NCI-H2227 treated with DMSO at 0.1 percent for 48 hours (cell line): ENCODE data around the gene SLIT1.

Experiments used
- DNase-seq: peaks from one replicate; lab custom pipeline; 2025; lab: John Stamatoyannopoulos, UW

The SLIT1 gene

DNA sequence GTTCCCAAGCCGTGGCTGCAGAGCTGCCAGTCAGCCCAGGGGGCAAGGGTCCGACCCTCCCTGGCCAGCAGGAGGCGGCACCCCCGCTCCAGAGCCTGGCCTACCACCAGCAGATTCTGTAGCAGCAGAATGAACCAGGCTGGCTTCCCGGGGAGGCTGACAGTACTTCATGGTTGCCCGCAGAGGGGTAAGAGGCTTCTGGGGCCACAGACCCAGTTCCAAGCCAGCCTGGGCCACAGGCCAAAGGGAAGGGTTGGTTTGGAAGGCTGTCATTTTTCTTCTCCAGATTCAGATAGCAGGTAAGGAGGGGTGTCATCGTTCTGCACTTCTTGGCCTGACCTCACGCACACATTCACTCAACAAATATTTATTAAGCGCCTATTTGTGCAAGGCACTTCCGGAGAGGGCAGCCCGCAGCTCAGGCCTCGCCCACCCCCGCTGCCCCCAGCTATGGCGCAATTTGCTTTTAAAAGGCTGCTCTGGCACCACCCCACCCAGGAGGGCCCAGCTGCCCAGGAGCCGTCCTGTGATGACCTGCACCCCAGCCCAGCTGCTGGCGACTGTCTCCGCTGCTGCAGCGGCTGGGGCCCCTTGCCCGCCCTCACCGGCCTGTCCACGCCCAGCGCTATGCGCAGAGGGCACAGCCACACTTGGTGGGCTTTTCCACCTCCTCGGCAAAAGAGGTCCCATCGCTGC is 185.1 kb downstream of the SLIT1 start:
- no peak for DNase-seq

DNA sequence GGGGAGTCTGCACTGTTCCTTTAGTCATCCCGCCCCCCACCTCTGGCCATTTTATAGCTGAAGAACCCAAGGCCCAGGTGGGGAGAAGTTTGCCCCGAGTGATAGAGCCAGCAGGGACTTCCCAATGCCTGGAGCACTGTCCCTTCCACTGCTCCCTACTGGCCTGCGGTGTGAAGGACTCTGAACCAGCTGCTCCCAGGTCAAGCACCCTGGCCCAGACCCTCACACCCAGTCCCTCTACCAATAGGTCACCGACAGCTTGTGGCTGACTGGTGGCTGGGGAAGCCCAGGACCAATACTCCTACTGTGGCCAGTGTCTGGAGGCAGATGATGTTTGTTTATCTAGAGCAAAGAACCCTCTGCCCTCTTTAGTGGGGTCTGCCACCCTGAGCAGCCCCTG is 185.8 kb downstream of the SLIT1 start:
- DNase-seq, result no peak

DNA sequence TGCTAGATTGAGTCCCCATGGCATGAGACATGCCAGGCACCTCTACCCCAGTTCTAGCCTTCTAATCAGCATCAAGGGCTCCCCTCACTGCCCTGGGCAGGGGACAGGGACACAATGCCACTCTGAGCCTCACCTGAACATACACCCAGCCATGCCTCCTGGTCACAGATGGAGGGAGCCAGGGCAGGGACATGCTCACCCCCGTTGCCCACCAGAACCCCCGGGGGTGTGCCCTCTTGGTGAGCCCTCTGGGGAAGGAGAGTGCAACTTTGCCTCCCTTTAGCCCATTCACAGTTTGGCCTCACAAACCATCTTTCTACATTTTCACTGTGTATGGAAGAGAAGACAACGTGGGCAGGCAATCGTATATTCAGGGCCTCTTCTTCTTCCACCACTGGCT is 186.4 kb downstream of the SLIT1 start:
- no peak for DNase-seq

DNA sequence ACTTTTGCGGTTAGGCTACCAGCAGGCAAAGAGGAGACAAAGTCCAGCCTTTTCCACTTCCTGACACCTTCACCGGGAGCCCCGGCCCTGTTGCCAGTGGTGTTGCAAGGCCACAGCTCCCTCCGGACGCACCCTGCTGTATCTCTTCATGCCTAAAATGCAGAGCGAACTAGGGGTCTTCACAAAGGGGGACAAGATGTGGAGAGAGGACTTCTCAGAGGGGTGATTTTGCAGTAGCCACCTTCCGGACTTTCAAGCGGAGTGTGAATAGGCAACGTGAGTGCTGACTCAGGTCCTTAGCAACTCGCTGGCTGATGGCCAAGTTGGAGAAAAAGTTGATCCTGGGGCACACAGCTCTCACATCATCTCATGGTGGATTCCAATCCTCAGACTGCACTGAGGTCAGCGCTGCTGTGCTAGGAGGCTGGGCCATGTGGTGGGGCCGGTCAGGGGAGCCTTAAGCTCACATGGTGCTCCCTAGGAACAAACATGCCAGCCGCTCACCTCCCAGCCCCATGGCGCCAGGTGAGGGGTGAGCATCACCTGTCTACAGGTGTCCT is 187.3 kb downstream of the SLIT1 start:
- no peak for DNase-seq

DNA sequence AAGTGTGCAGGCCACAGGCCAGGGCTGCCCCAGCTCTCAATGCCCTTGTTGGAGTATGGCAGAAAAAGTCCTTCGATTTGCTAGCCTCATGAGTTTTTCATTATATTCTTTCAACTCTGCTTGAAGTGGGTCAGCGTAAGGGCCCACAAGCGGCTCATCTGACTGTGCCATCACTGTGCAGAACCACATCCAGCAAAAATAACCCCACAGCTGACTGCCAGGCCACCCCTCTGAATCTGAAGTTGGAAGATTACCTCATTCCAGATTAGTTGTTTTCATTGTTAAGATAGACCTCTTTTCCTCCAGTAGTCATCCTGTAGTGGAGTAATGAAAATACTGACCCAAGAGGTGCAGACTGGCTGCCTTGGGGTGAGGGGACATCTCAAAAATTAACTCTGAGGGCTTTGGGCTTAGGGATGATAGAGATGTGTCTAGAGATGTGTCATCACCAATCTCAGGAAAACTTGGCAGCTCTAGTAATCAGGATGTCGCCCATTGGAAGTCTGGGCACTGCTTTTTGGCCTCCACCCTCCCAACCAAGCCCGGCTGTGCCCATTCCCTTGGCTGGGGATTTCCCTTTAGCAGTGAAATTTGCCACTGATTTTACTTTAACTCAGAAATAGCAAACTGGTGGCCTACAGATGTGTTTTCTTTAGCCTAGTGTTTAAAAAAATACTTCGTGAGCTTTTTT is 189.3 kb downstream of the SLIT1 start:
- DNase-seq, result no peak

DNA sequence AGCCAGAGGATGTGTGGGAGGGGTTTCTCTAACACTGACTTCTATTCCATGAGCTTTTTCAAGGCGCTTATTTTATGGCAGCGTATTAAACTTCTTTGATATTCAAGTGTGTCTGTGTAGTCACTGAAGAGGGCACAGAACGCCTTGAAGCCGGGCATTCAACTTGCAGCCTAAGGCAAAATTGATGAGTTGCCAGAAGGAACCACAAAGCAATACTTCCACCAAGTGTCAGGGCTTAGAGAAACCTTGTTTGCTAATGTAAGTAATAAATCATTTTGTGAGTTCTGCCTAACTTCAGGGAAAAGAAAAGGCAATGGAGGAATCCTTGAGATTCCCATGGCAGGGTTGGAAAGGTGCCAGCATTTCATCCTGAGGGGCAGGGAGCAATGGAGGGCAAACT is 189.9 kb downstream of the SLIT1 start:
- DNase-seq, result no peak

DNA sequence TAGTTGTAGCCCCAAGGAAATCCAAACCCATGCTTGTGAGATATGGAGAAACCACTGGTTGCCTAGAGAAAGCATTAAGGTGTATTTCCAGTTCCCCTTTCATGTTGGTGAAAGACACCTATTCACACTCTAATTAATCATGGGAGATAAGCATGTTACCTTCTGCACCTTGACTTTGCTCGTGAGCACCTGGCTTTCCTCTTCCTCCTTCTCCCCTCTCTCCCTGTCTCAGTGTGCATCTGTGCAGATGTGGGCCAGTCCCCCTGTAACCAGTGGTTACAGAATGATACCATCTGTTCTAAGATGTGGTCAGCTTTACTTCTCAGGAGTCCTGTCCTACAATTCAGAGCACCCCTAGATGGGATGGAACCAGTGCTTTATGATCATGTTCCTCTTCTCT is 193.0 kb downstream of the SLIT1 start:
- DNase-seq, result no peak

DNA sequence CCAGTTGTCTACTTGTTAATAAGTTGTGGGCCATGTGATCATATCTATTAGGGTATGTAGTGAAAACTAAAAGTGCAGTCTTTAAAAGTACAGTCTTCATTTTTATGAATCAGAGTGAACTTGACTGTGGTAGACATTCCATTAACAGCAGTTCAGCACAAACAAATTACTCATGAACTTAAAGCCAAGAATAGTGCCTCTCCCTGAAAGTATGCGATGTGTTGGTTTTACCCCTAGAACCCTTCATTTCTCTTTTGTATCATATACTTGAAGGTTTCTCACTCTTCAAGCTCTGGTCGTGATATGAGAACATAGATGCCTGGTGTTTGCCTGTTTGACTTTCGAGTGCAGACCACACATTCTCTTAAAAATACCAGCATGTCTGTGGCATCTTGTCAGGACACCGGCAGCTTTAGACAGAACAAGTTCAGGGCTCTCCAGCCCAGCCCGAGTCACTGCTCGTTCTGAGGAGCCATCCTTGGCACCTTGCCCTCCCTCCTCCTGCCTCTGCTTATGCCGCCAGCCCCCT is 194.4 kb downstream of the SLIT1 start:
- no peak for DNase-seq

DNA sequence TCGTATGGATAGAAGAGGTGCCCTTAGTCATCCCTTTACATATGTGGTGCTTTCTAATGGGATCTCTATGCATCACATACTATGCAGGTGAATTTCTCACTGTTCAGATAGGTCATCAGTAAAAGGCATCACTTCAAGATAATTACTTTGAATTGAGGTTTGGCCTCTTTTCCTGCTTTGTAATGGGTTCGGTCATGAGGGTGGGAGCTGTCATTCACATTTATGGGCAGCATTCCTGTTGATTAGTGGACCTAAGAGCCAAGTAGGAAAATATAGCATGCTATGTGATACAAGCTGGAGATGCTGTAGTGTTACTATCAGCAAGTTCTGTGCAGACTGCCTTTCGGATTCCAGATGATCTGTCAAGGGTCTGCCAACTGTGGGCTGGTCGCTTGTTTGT is 197.3 kb downstream of the SLIT1 start:
- DNase-seq, result no peak

DNA sequence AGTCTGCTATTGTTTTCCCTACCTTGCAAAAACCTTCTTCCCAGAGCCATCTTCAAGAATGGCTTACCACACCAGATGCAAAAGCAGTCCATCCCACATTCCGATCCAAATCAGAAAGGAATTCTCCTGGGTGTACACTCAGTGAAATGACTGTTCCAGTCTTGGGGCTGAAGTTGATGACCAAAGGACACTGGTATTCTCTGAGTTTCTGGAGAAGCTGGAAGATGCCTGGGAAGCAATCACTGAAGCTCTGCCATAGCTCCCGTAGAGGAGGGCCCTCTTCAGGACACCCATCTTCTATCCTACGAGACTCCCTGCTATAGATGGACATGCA is 197.9 kb downstream of the SLIT1 start:
- DNase-seq, result no peak

DNA sequence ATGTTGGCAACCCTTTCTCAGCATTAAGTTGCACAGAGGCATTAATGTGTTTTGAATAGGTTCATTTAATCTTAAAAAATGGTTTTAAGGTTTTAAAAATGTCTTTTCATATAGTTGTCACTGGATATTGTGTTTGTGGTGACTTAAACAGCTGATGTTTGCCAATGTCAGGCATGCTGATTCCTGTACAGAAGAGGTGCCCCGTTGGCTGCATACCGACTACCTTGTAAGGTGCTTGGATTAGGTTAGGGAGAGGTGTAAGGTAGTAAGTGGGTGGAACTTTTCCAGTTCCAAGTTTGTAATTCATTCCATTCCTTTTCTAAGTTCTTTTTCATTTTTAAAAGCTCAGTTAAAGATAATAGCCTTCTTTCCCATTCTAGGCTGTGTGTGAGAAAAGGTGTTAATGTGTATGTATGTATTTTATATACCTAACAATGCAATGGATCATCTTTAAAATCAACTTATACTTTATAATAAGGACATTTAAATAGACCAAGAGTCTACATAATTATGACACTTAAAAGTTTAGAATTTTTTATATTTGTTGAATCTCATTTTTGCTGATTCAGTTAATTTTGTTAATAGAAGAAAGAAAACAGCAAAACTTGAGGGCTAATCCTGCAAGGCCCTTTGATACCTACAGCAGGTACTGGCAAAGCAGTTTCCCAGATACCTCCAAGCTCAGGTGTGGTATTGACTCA is 198.5 kb downstream of the SLIT1 start:
- no peak for DNase-seq

DNA sequence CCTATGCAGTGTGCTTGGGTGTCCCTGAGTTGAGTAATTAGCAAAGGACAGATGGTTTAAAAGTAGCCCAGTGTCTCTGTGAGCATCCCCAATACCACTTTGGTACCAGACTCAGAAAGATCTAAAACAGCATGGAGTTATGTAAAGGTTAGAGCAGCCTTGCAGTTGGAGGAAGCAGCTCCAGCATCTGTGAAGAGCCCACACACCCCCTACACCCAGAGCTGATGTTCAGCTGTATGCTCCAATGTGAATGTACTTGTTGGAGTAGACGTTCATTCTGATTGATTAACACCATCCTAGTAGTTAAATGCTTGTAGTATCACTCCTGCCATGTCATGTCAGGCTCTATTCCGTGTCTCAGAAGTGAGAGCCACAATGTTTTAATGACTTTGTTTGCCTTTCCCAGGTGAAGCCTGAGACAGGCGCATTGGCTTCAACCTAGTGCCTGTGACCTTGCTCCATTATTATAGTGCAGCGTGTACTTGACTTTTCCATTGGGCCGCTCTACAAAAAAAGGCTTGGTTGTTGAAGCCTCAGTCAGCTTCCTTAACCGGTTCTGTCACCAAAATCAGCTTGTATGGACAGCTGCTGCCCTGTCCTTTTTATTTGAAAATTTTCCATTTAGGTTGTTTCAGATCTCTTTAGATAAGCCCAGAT is 199.4 kb downstream of the SLIT1 start:
- no peak for DNase-seq

DNA sequence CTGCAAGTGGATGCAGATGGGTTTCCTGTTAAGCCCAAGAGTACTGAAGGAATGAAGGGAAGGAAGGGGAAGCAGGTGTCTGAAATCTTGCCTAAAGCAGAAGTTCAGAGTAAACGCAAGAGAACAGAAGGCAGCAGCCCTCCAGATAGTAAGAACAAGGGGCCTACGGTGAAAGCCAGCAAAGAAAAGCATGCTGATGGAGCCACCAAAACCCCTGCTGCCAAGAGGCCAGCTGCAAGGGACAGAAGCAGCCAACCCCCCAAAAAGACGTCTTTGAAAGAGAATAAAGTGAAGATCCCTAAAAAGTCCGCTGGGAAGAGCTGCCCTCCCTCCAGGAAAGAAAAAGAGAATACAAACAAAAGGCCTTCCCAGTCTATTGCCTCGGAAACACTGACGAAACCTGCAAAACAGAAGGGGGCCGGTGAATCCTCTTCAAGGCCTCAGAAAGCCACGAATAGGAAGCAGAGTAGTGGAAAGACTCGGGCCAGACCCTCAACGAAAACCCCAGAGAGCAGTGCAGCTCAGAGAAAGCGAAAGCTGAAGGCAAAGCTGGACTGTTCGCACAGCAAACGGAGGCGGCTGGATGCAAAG is 201.1 kb downstream of the SLIT1 start:
- DNase-seq, result no peak

DNA sequence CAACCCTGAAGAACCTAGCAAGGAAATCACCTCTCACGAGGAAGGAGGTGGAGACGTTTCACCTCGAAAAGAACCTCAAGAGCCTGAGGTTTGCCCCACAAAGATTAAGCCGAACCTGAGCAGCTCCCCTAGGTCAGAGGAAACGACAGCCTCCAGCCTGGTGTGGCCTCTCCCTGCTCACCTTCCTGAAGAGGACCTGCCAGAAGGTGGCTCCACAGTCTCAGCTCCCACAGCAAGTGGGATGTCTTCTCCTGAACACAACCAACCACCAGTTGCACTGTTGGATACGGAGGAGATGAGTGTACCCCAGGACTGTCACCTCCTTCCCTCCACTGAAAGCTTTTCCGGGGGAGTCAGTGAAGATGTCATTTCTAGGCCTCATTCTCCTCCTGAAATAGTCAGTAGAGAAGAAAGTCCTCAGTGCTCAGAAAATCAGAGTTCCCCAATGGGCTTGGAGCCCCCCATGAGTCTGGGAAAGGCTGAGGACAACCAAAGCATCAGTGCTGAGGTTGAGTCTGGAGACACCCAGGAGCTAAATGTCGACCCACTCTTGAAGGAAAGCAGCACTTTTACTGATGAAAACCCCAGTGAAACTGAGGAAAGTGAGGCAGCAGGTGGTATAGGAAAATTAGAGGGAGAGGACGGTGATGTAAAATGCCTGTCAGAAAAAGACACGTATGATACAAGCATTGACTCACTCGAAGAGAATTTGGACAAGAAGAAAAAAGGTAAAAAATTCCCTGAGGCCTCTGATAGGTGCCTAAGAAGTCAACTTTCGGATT is 203.4 kb downstream of the SLIT1 start:
- no peak for DNase-seq

DNA sequence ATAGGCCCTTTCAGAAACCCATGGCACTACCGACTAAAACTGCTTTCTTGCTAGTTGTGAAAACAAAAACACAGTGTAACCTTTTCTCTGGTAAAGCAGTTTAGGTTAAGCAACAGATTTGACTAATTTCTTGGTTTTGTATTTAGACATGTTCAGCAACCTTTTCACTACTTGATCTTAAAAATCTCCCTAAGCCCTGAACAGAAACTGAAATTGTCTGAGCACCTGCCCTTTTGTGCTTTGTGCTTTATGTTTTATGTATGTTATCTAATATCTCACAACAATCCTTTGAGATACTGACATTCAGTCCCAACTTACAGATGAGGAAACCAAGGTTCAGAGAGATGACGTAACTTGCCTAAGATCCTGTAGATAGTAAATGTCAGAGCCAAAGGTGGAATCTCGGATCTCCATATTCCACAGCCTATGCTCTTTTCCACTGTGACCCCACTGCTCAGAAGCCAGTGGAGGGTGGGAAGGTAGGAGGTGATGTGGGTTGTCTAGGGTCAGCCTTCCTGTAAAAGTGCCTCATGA is 207.1 kb downstream of the SLIT1 start:
- no peak for DNase-seq

DNA sequence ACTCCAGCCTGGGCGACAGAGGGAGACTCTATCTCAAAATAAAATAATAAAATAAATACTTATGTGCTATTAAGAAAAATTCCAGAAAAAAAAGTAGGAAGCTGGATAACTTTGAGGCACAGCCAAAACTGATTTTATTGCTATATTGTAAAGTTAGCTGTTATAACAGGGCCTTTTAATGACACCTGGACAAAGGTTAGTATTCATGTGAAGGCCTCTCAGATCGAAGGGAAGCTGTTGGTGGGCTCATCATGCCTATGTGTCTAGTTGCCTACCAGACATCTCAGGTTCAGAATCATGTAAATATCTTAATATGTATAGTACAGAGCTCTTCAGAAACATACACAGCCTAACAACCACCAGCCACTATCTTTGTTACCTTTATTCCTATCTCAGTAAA is 210.6 kb downstream of the SLIT1 start:
- no peak for DNase-seq

DNA sequence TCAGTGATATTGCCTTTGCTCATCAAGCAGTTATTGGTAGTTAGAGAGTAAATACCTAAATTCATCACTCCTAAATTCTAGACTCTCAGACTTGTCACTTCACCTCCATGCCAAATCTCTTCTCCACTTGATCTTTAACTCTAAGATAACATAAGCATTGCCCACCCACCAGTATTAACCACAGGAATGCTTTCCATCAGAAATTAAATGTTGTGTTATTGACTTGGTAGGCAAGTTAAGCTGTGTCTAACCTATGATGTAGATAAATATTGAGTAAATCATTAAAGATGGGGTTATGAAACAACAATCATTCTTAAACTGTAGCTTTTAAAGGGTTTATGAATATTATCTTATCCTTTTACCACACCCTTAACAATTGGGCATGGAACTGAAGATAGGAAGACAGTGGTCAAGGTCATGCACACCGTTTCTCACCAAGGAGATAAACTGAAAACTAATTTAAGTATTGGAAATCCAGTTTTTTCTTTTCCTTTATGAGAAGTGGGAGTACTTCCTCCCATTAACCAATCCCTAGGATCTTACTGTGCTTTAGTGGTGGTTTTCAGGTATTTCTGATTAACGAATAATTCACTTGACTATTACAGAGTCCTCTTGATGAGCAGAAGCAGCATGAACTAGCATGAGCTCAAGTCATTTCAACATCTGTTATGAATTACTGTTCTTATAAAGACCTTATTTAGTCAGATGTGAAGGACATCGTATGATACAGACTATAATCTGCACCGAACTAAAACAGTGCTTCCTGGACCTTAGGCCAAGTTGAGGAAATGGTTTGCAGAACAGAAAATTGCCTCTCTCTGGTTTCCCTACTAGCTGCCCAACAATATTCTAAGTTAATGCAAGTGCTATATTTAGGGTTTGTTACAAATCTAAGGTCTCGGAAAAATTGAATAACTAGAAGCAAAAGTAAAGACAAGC is 211.7 kb downstream of the SLIT1 start:
- DNase-seq, result no peak

DNA sequence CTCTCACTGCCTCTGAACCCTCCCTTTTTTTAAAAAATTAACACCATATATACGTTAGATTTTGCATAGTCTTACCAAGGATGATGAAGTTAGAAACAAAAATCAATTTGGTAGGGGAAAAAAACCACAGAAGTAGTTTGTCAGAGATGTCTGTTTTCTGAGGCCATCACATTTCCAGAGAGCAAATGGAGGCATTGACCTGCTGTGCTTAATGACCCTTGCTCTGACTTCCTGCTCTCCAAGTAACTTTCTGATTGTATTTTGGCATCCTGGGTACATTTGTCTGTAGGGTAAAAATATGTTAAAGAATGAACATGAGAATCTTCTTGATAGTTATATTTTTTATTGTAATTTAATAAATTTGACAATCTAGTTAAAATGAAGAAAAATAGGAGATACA is 213.5 kb downstream of the SLIT1 start:
- no peak for DNase-seq

DNA sequence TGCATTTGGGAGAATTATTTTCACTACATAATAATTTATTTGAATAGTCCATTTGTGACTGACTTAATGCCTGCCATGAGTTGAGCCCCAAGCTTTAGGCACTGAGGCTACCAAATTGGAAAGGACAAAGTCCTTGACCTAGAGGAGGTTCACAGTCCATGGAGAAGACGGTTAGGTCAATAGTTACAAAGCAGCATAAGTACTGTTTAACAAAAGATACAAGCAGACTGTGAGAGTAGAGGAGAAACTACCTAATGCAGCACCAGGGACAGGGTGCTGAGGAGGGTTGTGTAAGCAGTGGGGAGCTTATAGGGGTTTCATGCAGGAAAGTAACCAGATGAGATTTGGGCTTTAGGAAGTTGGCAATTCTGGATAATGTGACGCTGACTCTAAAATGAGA is 214.4 kb downstream of the SLIT1 start:
- DNase-seq, result no peak
